ENCODE results near the gene AP5S1. TPM values are rescaled to one million over a fixed set of nuclear protein-coding genes. Genes with fewer than 3 reads are reported as not detected.

Gene AP5S1
- total RNA-seq, 2 donors from 2014 or later = 11.3 to 11.9 TPM

- peak overlapping the region; percentile 80 for H3K27ac Mint-ChIP-seq
- H3K4me3 Mint-ChIP-seq = peak overlapping the region; percentile 88
- peaks cover 12% of the 10 kb centered on the region for H3K4me1 Mint-ChIP-seq
- no peaks in the 10 kb centered on the region for H3K9me3 ChIP-seq (ENCODE audit: control insufficient read depth, low read length, poor library complexity, severe bottlenecking)
- ATAC-seq (no peak), DNase-seq (no peak)
- H3K27me3 Mint-ChIP-seq = no peaks in the 10 kb centered on the region
- no peaks in the 10 kb centered on the region for H3K36me3 Mint-ChIP-seq (ENCODE audit: low read depth)
These were observed 27.1 kb downstream of the AP5S1 start for GRCh38 chr20:3847429-3847940.

DNA sequence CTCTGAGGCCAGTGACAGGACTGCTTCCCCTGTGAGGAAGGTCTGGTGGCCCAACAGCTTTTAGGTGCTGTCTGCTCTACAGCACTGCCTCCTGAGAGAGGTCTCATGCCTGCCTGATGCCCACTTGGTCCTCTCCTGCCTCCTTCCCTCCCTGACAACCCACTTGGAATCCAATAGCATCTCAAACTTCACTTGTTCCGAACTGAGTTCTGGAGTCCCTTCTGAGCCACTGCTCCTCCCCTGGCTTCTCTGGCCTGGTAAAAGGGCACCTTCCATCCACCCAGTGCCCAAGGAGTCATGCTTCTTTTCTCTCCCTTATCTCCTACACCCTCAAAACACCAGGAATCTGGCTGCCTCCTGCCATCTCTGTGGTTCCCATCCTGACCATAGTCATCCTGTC, 28.2 kb downstream of the AP5S1 start:
- no peak for ATAC-seq
- no peaks in the 10 kb centered on the region for H3K9me3 ChIP-seq (ENCODE audit: control insufficient read depth, low read length, poor library complexity, severe bottlenecking)
- H3K27ac Mint-ChIP-seq = peak overlapping the region; percentile 78

DNA sequence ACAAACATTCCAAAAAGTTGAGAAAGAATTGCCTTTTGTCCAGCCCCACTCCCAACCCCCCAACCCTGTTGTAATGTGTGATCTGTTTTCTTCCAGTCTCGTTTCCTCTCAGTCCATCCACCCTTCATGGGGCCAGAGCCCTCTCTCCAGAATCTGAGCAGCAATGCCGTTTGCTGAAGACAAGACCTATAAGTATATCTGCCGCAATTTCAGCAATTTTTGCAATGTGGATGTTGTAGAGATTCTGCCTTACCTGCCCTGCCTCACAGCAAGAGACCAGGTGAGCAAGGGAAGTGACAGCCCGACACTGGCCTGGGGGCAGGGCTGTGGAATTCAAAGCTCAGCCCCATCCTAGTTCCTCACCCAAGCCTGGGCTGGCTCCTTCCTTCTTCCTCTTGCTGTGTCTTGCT, 34.1 kb downstream of the AP5S1 start:
- Mint-ChIP-seq H3K4me1 (peaks cover 10% of the 10 kb centered on the region), H3K36me3 (ENCODE audit: low read depth) (peaks cover 5% of the 10 kb centered on the region), H3K27ac (peak overlapping the region; percentile 60), H3K4me3 (no peak overlapping the region), H3K27me3 (no peaks in the 10 kb centered on the region)
- H3K9me3 ChIP-seq (ENCODE audit: control insufficient read depth, low read length, poor library complexity, severe bottlenecking) = no peaks in the 10 kb centered on the region
- no peak for DNase-seq
- no peak for ATAC-seq

More for the DNA sequence above, 28.2 kb downstream of the AP5S1 start:
- Mint-ChIP-seq H3K36me3 (ENCODE audit: low read depth) (no peaks in the 10 kb centered on the region), H3K4me1 (peaks cover 12% of the 10 kb centered on the region), H3K4me3 (peak overlapping the region; percentile 88), H3K27me3 (no peaks in the 10 kb centered on the region)
- DNase-seq = no peak

GRCh38 chr20:3857405-3857804, 37.1 kb downstream of the AP5S1 start:
- peaks cover 10% of the 10 kb centered on the region for H3K36me3 Mint-ChIP-seq (ENCODE audit: low read depth)
- peaks cover 10% of the 10 kb centered on the region for H3K4me1 Mint-ChIP-seq
- no peak for ATAC-seq
- no peak overlapping the region for H3K4me3 Mint-ChIP-seq
- DNase-seq = no peak
- H3K9me3 ChIP-seq (ENCODE audit: control insufficient read depth, low read length, poor library complexity, severe bottlenecking) = no peaks in the 10 kb centered on the region
- no peaks in the 10 kb centered on the region for H3K27me3 Mint-ChIP-seq
- H3K27ac Mint-ChIP-seq = peak overlapping the region; percentile 29

DNA sequence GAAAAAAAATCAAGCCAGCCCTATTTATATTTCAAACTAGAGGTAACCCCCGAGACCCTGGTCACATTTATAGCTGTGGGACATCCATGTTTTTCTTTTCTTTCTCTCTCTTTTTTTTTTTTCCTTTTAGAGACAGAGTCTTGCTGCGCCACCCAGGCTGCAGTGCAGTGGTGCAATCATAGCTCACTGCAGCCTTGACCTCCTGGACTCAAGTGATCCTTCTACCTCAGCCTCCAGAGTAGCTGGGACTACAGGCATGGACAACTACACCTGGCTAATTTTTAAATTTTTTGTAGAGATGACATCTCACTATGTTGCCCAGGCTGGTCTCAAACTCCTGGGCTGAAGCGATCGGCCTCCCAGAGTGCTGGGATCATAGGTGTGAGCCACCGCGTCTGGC, 38.3 kb downstream of the AP5S1 start:
- Mint-ChIP-seq H3K4me3 (no peak overlapping the region), H3K27me3 (no peaks in the 10 kb centered on the region), H3K27ac (no peak overlapping the region), H3K4me1 (peaks cover 10% of the 10 kb centered on the region), H3K36me3 (ENCODE audit: low read depth) (peaks cover 14% of the 10 kb centered on the region)
- DNase-seq (no peak), ATAC-seq (no peak)
- H3K9me3 ChIP-seq (ENCODE audit: control insufficient read depth, low read length, poor library complexity, severe bottlenecking) = no peaks in the 10 kb centered on the region

GRCh38 chr20:3861191-3861590, 40.8 kb downstream of the AP5S1 start:
- no peak overlapping the region for H3K27ac Mint-ChIP-seq

DNA sequence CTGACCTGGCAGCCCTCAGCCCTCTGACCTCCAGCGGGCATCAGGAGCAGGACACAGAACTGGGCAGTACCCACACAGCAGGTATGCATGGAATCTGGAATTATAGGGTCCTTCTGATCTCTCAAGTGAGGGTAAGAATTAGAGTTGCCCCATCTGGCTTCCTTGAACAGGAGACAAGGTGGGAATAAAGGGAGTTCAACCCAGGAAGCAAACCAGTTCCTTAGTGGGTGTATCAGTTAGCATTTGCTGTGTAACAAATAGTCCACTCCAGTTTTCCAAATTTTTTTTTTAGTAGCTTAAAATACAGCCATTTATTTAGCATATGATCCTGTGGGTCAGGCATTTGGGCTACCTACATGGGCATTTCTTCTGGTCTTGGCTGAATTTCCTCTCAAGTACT, 42.0 kb downstream of the AP5S1 start:
- H3K27me3 Mint-ChIP-seq = no peaks in the 10 kb centered on the region
- peaks cover 13% of the 10 kb centered on the region for H3K36me3 Mint-ChIP-seq (ENCODE audit: low read depth)
- ATAC-seq = no peak
- no peaks in the 10 kb centered on the region for H3K9me3 ChIP-seq (ENCODE audit: control insufficient read depth, low read length, poor library complexity, severe bottlenecking)
- H3K27ac Mint-ChIP-seq = peak overlapping the region; percentile 16
- H3K4me1 Mint-ChIP-seq = peaks cover 4% of the 10 kb centered on the region
- H3K4me3 Mint-ChIP-seq = no peak overlapping the region
- no peak for DNase-seq

More at GRCh38 chr20:3861191-3861590, 40.8 kb downstream of the AP5S1 start:
- Mint-ChIP-seq H3K36me3 (ENCODE audit: low read depth) (peaks cover 16% of the 10 kb centered on the region), H3K4me1 (peaks cover 7% of the 10 kb centered on the region), H3K4me3 (no peak overlapping the region), H3K27me3 (no peaks in the 10 kb centered on the region)
- no peak for ATAC-seq
- DNase-seq = no peak
- no peaks in the 10 kb centered on the region for H3K9me3 ChIP-seq (ENCODE audit: control insufficient read depth, low read length, poor library complexity, severe bottlenecking)

- H3K27ac Mint-ChIP-seq = peak overlapping the region; percentile 39
- H3K4me3 Mint-ChIP-seq = no peak overlapping the region
- H3K27me3 Mint-ChIP-seq = no peaks in the 10 kb centered on the region
- ATAC-seq (no peak), DNase-seq (no peak)
- peaks cover 4% of the 10 kb centered on the region for H3K4me1 Mint-ChIP-seq
- no peaks in the 10 kb centered on the region for H3K9me3 ChIP-seq (ENCODE audit: control insufficient read depth, low read length, poor library complexity, severe bottlenecking)
- peaks cover 10% of the 10 kb centered on the region for H3K36me3 Mint-ChIP-seq (ENCODE audit: low read depth)
These were observed 43.0 kb downstream of the AP5S1 start for GRCh38 chr20:3863317-3863716.

GRCh38 chr20:3864518-3864917, 44.2 kb downstream of the AP5S1 start:
- Mint-ChIP-seq H3K4me3 (no peak overlapping the region), H3K27me3 (no peaks in the 10 kb centered on the region), H3K36me3 (ENCODE audit: low read depth) (peaks cover 10% of the 10 kb centered on the region), H3K27ac (peak overlapping the region; percentile 43), H3K4me1 (peaks cover 4% of the 10 kb centered on the region)
- H3K9me3 ChIP-seq (ENCODE audit: control insufficient read depth, low read length, poor library complexity, severe bottlenecking) = no peaks in the 10 kb centered on the region
- DNase-seq = no peak
- ATAC-seq = no peak

GRCh38 chr20:3865152-3865886, 45.0 kb downstream of the AP5S1 start:
- H3K9me3 ChIP-seq (ENCODE audit: control insufficient read depth, low read length, poor library complexity, severe bottlenecking) = no peaks in the 10 kb centered on the region
- H3K36me3 Mint-ChIP-seq (ENCODE audit: low read depth) = peaks cover 10% of the 10 kb centered on the region
- no peak overlapping the region for H3K4me3 Mint-ChIP-seq
- no peak for DNase-seq
- H3K4me1 Mint-ChIP-seq = peaks cover 4% of the 10 kb centered on the region
- no peaks in the 10 kb centered on the region for H3K27me3 Mint-ChIP-seq
- H3K27ac Mint-ChIP-seq = peak overlapping the region; percentile 43
- ATAC-seq = no peak

DNA sequence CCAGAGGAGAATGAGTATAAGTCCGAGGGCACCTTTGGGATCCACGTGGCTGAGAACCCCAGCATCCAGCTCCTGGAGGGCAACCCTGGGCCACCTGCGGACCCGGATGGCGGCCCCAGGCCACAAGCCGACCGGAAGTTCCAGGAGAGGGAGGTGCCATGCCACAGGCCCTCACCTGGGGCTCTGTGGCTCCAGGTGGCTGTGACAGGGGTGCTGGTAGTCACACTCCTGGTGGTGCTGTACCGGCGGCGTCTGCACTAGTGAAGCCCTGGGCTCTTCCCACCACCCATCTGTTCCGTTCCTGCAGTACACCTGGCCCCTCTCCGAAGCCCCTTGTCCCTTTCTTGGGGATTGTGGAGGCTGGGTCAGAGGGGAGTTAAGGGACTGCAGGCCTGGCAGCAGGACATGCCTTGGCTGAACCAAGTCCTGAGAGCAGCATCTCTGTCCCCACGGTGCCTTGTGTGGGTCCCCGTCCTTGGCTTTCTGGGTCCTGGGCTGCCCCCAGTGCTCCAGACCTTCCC, 45.6 kb downstream of the AP5S1 start:
- no peak for ATAC-seq
- Mint-ChIP-seq H3K4me3 (no peak overlapping the region), H3K27ac (no peak overlapping the region), H3K36me3 (ENCODE audit: low read depth) (peaks cover 10% of the 10 kb centered on the region), H3K27me3 (no peaks in the 10 kb centered on the region), H3K4me1 (peaks cover 4% of the 10 kb centered on the region)
- no peak for DNase-seq
- no peaks in the 10 kb centered on the region for H3K9me3 ChIP-seq (ENCODE audit: control insufficient read depth, low read length, poor library complexity, severe bottlenecking)

- ATAC-seq (no peak), DNase-seq (no peak)
- H3K36me3 Mint-ChIP-seq (ENCODE audit: low read depth) = peaks cover 7% of the 10 kb centered on the region
- H3K27me3 Mint-ChIP-seq = no peaks in the 10 kb centered on the region
- H3K27ac Mint-ChIP-seq = peak overlapping the region; percentile 37
- H3K4me3 Mint-ChIP-seq = no peak overlapping the region
- H3K9me3 ChIP-seq (ENCODE audit: control insufficient read depth, low read length, poor library complexity, severe bottlenecking) = no peaks in the 10 kb centered on the region
- H3K4me1 Mint-ChIP-seq = peaks cover 2% of the 10 kb centered on the region
These were observed 46.1 kb downstream of the AP5S1 start for GRCh38 chr20:3866464-3866863.

DNA sequence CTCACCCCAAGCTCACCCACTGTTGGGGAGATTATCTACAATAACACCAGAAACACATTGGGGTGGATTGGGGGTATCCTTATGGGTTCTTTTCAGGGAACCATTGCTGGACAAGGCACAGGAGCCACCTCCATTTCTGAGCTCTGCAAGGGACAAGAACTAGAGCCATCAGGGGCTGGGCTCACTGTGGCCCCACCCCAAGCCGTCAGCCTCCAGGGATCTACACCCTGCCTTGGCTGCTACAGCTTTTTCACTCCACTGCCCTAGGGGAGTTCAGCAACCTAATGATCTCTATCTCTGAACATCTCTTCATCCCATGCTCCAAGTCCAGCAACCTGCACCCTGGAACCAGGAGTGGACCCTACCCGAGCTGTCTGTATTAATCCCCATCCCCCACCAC, 47.5 kb downstream of the AP5S1 start:
- H3K36me3 Mint-ChIP-seq (ENCODE audit: low read depth) = peaks cover 4% of the 10 kb centered on the region

More for the DNA sequence above, 47.5 kb downstream of the AP5S1 start:
- no peak for DNase-seq
- peak overlapping the region; percentile 21 for H3K27ac Mint-ChIP-seq
- H3K9me3 ChIP-seq (ENCODE audit: control insufficient read depth, low read length, poor library complexity, severe bottlenecking) = no peaks in the 10 kb centered on the region
- peaks cover 2% of the 10 kb centered on the region for H3K4me1 Mint-ChIP-seq
- no peak for ATAC-seq
- no peak overlapping the region for H3K4me3 Mint-ChIP-seq
- no peaks in the 10 kb centered on the region for H3K27me3 Mint-ChIP-seq

Data from T-helper 17 cell (primary cell).